GM23338 (cell line): Measurements from ENCODE around the gene SPATA2L. TPM values are rescaled to one million over a fixed set of nuclear protein-coding genes. Genes with fewer than 3 reads are reported as not detected.

Source experiments
- ATAC-seq: fragments of 200-7000 bp; cut with Tn5 transposase; 3 replicates; pipeline ENCODE4 v1.9.1; 2020
- DNase-seq: peaks from one replicate; pipeline ENCODE4 v3.0.0-alpha.2; 2015; ENCODE audit warnings: low spot score
- H2AFZ ChIP-seq: fragments of 200-600 bp; sonication (generic); 2 replicates; pipeline ENCODE4 v1.8.0; 2016; ENCODE audit warnings: antibody characterized with exemption, mild to moderate bottlenecking, moderate library complexity
- H3F3A ChIP-seq: fragments of 200-600 bp; sonication (generic); replicated peaks from 2 replicates; pipeline ENCODE4 v1.8.0; 2017; ENCODE audit warnings: antibody characterized with exemption, mixed run types, low read depth
- H3K27ac ChIP-seq: fragments of 200-600 bp; sonication (generic); 2 replicates; pipeline ENCODE4 v1.6.1; 2016; ENCODE audit warnings: low read depth
- H3K27me3 ChIP-seq: fragments of 200-600 bp; sonication (generic); 2 replicates; pipeline ENCODE4 v1.8.0; 2016; ENCODE audit warnings: mild to moderate bottlenecking, mixed run types, moderate library complexity; ENCODE audit not compliant: insufficient read depth
- H3K36me3 ChIP-seq: fragments of 200-600 bp; sonication (generic); 2 replicates; pipeline ENCODE4 v1.8.0; 2016; ENCODE audit warnings: mild to moderate bottlenecking; ENCODE audit not compliant: insufficient read depth
- H3K4me1 ChIP-seq: fragments of 200-600 bp; sonication (generic); 2 replicates; pipeline ENCODE4 v1.8.0; 2016; ENCODE audit warnings: mild to moderate bottlenecking, moderate library complexity; ENCODE audit not compliant: insufficient read depth
- H3K4me2 ChIP-seq: fragments of 200-600 bp; sonication (generic); 2 replicates; pipeline ENCODE4 v1.7.1; 2017; ENCODE audit warnings: mixed run types
- H3K4me3 ChIP-seq: fragments of 200-600 bp; sonication (generic); 2 replicates; pipeline ENCODE4 v1.6.1; 2016; ENCODE audit warnings: mixed run types
- H3K79me2 ChIP-seq: fragments of 200-600 bp; sonication (generic); replicated peaks from 2 replicates; pipeline ENCODE4 v1.8.0; 2017; ENCODE audit warnings: mild to moderate bottlenecking; ENCODE audit not compliant: insufficient read depth
- H3K9me2 ChIP-seq: fragments of 200-600 bp; sonication (generic); 2 replicates; pipeline ENCODE4 v1.8.0; 2017; ENCODE audit not compliant: insufficient read depth
- H4K20me1 ChIP-seq: fragments of 200-600 bp; sonication (generic); replicated peaks from 2 replicates; pipeline ENCODE4 v1.8.0; 2017; ENCODE audit warnings: mild to moderate bottlenecking; ENCODE audit not compliant: insufficient read depth
- H3K27ac Mint-ChIP-seq: 2 replicates; pipeline ENCODE4 v1.8.0; 2020; ENCODE audit warnings: inconsistent platforms, mild to moderate bottlenecking, moderate library complexity, mixed read lengths
- H3K27me3 Mint-ChIP-seq: 3 replicates; pipeline ENCODE4 v1.8.0; 2022; ENCODE audit warnings: low read depth, mild to moderate bottlenecking, moderate library complexity, mixed read lengths, inconsistent platforms; ENCODE audit not compliant: insufficient read depth, poor library complexity
- H3K36me3 Mint-ChIP-seq: 3 replicates; pipeline ENCODE4 v1.8.0; 2021; ENCODE audit warnings: low read depth, mild to moderate bottlenecking, inconsistent platforms, moderate library complexity, mixed read lengths
- H3K4me1 Mint-ChIP-seq: 3 replicates; pipeline ENCODE4 v1.8.0; 2020; ENCODE audit warnings: mild to moderate bottlenecking, inconsistent platforms, mixed read lengths
- H3K4me3 Mint-ChIP-seq: 3 replicates; pipeline ENCODE4 v1.8.0; 2021; ENCODE audit warnings: moderate library complexity, mild to moderate bottlenecking, inconsistent platforms, mixed read lengths
- H3K9me3 Mint-ChIP-seq: 3 replicates; pipeline ENCODE4 v1.8.0; 2020; ENCODE audit warnings: moderate library complexity, mild to moderate bottlenecking, inconsistent platforms, mixed read lengths
- CREB1 ChIP-seq: fragments of 250-450 bp; sonication (Bioruptor Pico); IDR thresholded peaks from 2 replicates; pipeline ENCODE4 v1.5.0; 2020; ENCODE audit warnings: low read depth, mild to moderate bottlenecking, moderate library complexity
- EZH2 ChIP-seq: fragments of 200-600 bp; sonication (generic); IDR thresholded peaks from one replicate; pipeline ENCODE4 v1.8.0; 2017; ENCODE audit warnings: antibody characterized with exemption, mild to moderate bottlenecking, low read depth; ENCODE audit not compliant: unreplicated experiment
- JUNB ChIP-seq: IDR thresholded peaks from one replicate; pipeline ENCODE4 v1.6.1; 2016; ENCODE audit warnings: antibody characterized with exemption; ENCODE audit not compliant: unreplicated experiment
- REST ChIP-seq: IDR thresholded peaks from one replicate; pipeline ENCODE4 v1.6.1; 2018; ENCODE audit warnings: antibody characterized with exemption; ENCODE audit not compliant: unreplicated experiment
- STAT1 ChIP-seq: IDR thresholded peaks from one replicate; pipeline ENCODE4 v1.6.1; 2016; ENCODE audit warnings: antibody characterized with exemption; ENCODE audit not compliant: unreplicated experiment
- ZNF114 ChIP-seq: fragments of 250-450 bp; sonication (Bioruptor Pico); IDR thresholded peaks from 2 replicates; pipeline ENCODE4 v1.5.0; 2020; ENCODE audit warnings: mild to moderate bottlenecking, moderate library complexity
- ZNF331 ChIP-seq: fragments of 250-450 bp; sonication (Bioruptor Pico); IDR thresholded peaks from 2 replicates; pipeline ENCODE4 v1.5.0; 2020; ENCODE audit warnings: low read depth, mild to moderate bottlenecking, moderate library complexity
- polyA plus RNA-seq: library from polyadenylated mRNA; unstranded; fragments of >200 nt; fragmentation: Nextera tagmentation; extraction: Ambion mirVana; gene quantifications from 2 replicates; pipeline ENCODE4 v1.2.1, GENCODE V29; 2016
- total RNA-seq: library from RNA; depleted of rRNA; stranded (reverse); fragments of >200 nt; shearing (Covaris generic); gene quantifications from 2 replicates; pipeline ENCODE4 v1.2.3, GENCODE V29; 2014

The SPATA2L gene
- total and polyA plus RNA-seq, 2 experiments from 2014 or later: 6.9 to 26.2 TPM

- H3K27ac Mint-ChIP-seq: no peak overlapping the region
- H3K27me3 Mint-ChIP-seq: peaks cover 23% of the 10 kb centered on the region
- Histone ChIP-seq H3K27me3 (peaks cover 15% of the 10 kb centered on the region), H3K4me1 (peaks cover 12% of the 10 kb centered on the region), H3F3A (0 out of 2 replicates have a peak, but pooled peaks cover 5% of the 10 kb centered on the region), H3K36me3 (no peaks in the 10 kb centered on the region; the same call in 1 of the 2 replicates), H4K20me1 (peaks cover 13% of the 10 kb centered on the region), H3K27ac (no peak overlapping the region), H3K4me2 (peak overlapping the region; percentile 65), H3K79me2 (peaks cover 6% of the 10 kb centered on the region), H2AFZ (no peak overlapping the region), H3K9me2 (no peaks in the 10 kb centered on the region), H3K4me3 (0 out of 2 replicates have a peak overlapping the region, but pooled peaks have one; percentile 13)
- TF ChIP-seq JUNB: no peak
- no peak for TF ChIP-seq CREB1
- TF ChIP-seq STAT1: no peak
- peaks cover 13% of the 10 kb centered on the region for H3K36me3 Mint-ChIP-seq
- DNase-seq: no peak
- H3K4me1 Mint-ChIP-seq: peaks cover 11% of the 10 kb centered on the region
- H3K9me3 Mint-ChIP-seq: no peaks in the 10 kb centered on the region
- ATAC-seq: no peak
- peak overlapping the region; percentile 30; the same call in 1 of the 3 replicates for H3K4me3 Mint-ChIP-seq
These were observed 8.4 kb upstream of the SPATA2L start for GRCh38 chr16:89709716-89710432.

GRCh38 chr16:89709166-89709565 is 7.7 kb upstream of the SPATA2L start:
- peaks cover 27% of the 10 kb centered on the region for H3K27me3 Mint-ChIP-seq
- no peak for TF ChIP-seq ZNF331 (CRISPR knock-in tag)
- TF ChIP-seq JUNB: no peak
- no peak for TF ChIP-seq REST
- no peak for TF ChIP-seq STAT1
- TF ChIP-seq ZNF114 (CRISPR knock-in tag): no peak
- TF ChIP-seq EZH2: no peak
- no peak for TF ChIP-seq CREB1
- no peak overlapping the region; the same call in 1 of the 2 replicates for H3K27ac Mint-ChIP-seq
- Histone ChIP-seq H3K9me2 (no peaks in the 10 kb centered on the region), H3K36me3 (no peaks in the 10 kb centered on the region; the same call in 1 of the 2 replicates), H3K4me3 (0 out of 2 replicates have a peak overlapping the region, but pooled peaks have one; percentile 13), H4K20me1 (peaks cover 7% of the 10 kb centered on the region), H2AFZ (no peak overlapping the region), H3K27ac (no peak overlapping the region), H3F3A (0 out of 2 replicates have a peak, but pooled peaks cover 5% of the 10 kb centered on the region), H3K4me2 (peak overlapping the region; percentile 65), H3K79me2 (peaks cover 6% of the 10 kb centered on the region), H3K4me1 (peaks cover 12% of the 10 kb centered on the region), H3K27me3 (peaks cover 13% of the 10 kb centered on the region; the same call in 1 of the 2 replicates)
- H3K36me3 Mint-ChIP-seq: peaks cover 6% of the 10 kb centered on the region
- peak overlapping the region; percentile 6; the same call in 1 of the 3 replicates for H3K4me3 Mint-ChIP-seq
- peaks cover 11% of the 10 kb centered on the region; the same call in 2 of the 3 replicates for H3K4me1 Mint-ChIP-seq
- no peaks in the 10 kb centered on the region for H3K9me3 Mint-ChIP-seq
- DNase-seq (peak; percentile 81), ATAC-seq (peak; percentile 31)
